ENCODE measurements around the gene ANO3. TPM values are rescaled to one million over a fixed set of nuclear protein-coding genes. Genes with fewer than 3 reads are reported as not detected.

Gene ANO3
- total and polyA plus RNA-seq, 2 of the 4 experiments (the other 2 are of a cell fraction), result 0.02 to 0.18 TPM

DNA sequence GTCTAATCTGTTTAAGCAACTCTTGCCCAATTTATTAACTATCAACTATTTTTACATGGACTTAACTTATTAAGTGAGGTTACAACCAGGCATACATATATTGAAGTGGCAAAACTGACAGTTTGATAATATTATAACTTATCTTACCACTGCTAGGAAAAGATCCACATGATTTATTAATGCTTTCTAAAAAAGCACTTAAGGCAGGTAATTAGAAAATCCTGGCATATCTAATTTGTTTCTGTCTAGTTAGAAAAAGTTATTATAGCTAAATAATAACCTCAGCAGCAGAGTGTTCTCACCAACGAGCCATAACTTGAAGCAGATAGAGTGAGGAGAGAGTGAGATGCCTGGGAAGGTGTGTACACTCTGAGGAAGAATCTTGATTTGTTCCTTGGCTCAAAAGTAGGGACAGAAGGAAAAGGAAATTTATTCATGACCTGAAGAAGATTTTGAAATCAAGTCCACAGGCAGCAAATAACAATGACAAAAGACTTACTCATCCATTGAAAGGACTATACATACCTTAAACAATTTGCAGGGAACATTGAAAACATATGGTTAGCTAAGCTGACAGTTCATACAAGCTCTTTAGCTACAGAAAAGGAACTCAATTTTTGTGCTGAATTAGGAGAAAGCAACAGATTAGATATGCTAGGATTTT, 247.2 kb downstream of the ANO3 start:
- Histone ChIP-seq H3K4me1 (ENCODE audit: control insufficient read depth, insufficient read depth, low read length) (no peaks in the 10 kb centered on the region), H2AK5ac (ENCODE audit: low read depth, low read length) (no peak overlapping the region), H3K9ac (ENCODE audit: low read depth, low read length) (no peak overlapping the region), H3K79me1 (ENCODE audit: low read depth in 1 of 2, low read length in 2 of 2) (no peaks in the 10 kb centered on the region), H3K27me3 (ENCODE audit: control insufficient read depth, insufficient read depth, low read length) (no peaks in the 10 kb centered on the region), H3K9me3 (ENCODE audit: control insufficient read depth, insufficient read depth, low read length) (no peaks in the 10 kb centered on the region), H2AK9ac (replicated peaks; ENCODE audit: low read depth, low read length, poor library complexity) (no peak overlapping the region), H3K4me3 (ENCODE audit: insufficient read depth, low read depth, low read length) (no peak overlapping the region), H2BK5ac (ENCODE audit: low read depth, low read length, poor library complexity, severe bottlenecking) (no peak overlapping the region), H3K56ac (ENCODE audit: extremely low read depth, insufficient read depth, low read length) (no peak overlapping the region), H2BK15ac (ENCODE audit: low read depth, low read length) (no peak overlapping the region), H2BK20ac (ENCODE audit: low read depth, low read length) (no peak overlapping the region), H3K27ac (ENCODE audit: insufficient read depth, low read length) (no peak overlapping the region), H3K9me1 (ENCODE audit: insufficient read depth, low read length) (no peaks in the 10 kb centered on the region), H2BK120ac (ENCODE audit: low read depth, low read length) (no peak overlapping the region), H3K36me3 (ENCODE audit: control insufficient read depth, insufficient read depth, low read length) (no peaks in the 10 kb centered on the region), H3K14ac (replicated peaks; ENCODE audit: low read depth, low read length) (no peak overlapping the region), H4K5ac (ENCODE audit: low read depth, low read length) (no peak overlapping the region), H3K4ac (ENCODE audit: low read depth, low read length) (no peak overlapping the region), H4K8ac (ENCODE audit: low read depth in 2 of 2, low read length in 2 of 2) (no peak overlapping the region), H3K23ac (ENCODE audit: low read depth, low read length) (no peak overlapping the region), H3K18ac (ENCODE audit: low read depth, low read length) (no peak overlapping the region), H4K91ac (ENCODE audit: insufficient read depth, low read depth, low read length) (no peak overlapping the region), H3K4me2 (ENCODE audit: low read depth, low read length) (no peak overlapping the region), H4K20me1 (ENCODE audit: insufficient read depth, low read length) (no peaks in the 10 kb centered on the region), H2AFZ (replicated peaks; ENCODE audit: low read length, poor library complexity) (no peak overlapping the region)
- ATAC-seq (ENCODE audit: low read depth) (no peak), DNase-seq (no peak)
- TF ChIP-seq CEBPB (IDR thresholded peaks at IDR 0.05; ENCODE audit: low read depth, low read length), result no peak
- TF ChIP-seq RAD21 (IDR thresholded peaks at IDR 0.05; ENCODE audit: low read length), result no peak
- no peak for TF ChIP-seq CHD1 (IDR thresholded peaks at IDR 0.05; ENCODE audit: low read depth, low read length)
- no peak for TF ChIP-seq SMC3 (IDR thresholded peaks at IDR 0.05; ENCODE audit: low read depth, low read length)
- TF ChIP-seq BHLHE40 (IDR thresholded peaks at IDR 0.05; ENCODE audit: low read depth, low read length), result no peak
- no peak for TF ChIP-seq MXI1 (IDR thresholded peaks at IDR 0.05; ENCODE audit: borderline replicate concordance, low read depth, low read length)
- no peak for TF ChIP-seq RCOR1 (IDR thresholded peaks at IDR 0.05; ENCODE audit: insufficient replicate concordance, low read length)
- intact Hi-C loops (cut with micrococcal nuclease), result no loop called here
- BruUV-seq (replicated peaks), result no TSS peak
- ChIA-PET POLR2A (ENCODE audit: unreplicated experiment) (no interaction called here), CTCF (no interaction called here)
- in situ Hi-C loops (cut with MboI; ENCODE audit: low sequenced_read_pairs), result no loop called here
- no CpG with 5 or more reads among the region's 1 CpG for WGBS, 2 experiments (ENCODE audit: extremely low coverage in 2 of 2, insufficient read length in 1 of 2)
- dilution Hi-C loops (cut with HindIII; ENCODE audit: low sequenced_read_pairs, unreplicated experiment), result no loop called here
